HG03469 (cell line): Measurements from ENCODE around the gene DIO3.
"Not testable (repeated sequence)": the region's sequence is repeated elsewhere in the genome, so short reads cannot be mapped to it uniquely, and the experiment has no call there.

Experiments used
- ATAC-seq: cut with Tn5 transposase; IDR thresholded peaks from one replicate; pipeline ENCODE4 v1.9.1; 2021; ENCODE audit warnings: mild to moderate bottlenecking, moderate library complexity, moderate number of reproducible peaks; ENCODE audit not compliant: unreplicated experiment

DIO3 gene

DNA sequence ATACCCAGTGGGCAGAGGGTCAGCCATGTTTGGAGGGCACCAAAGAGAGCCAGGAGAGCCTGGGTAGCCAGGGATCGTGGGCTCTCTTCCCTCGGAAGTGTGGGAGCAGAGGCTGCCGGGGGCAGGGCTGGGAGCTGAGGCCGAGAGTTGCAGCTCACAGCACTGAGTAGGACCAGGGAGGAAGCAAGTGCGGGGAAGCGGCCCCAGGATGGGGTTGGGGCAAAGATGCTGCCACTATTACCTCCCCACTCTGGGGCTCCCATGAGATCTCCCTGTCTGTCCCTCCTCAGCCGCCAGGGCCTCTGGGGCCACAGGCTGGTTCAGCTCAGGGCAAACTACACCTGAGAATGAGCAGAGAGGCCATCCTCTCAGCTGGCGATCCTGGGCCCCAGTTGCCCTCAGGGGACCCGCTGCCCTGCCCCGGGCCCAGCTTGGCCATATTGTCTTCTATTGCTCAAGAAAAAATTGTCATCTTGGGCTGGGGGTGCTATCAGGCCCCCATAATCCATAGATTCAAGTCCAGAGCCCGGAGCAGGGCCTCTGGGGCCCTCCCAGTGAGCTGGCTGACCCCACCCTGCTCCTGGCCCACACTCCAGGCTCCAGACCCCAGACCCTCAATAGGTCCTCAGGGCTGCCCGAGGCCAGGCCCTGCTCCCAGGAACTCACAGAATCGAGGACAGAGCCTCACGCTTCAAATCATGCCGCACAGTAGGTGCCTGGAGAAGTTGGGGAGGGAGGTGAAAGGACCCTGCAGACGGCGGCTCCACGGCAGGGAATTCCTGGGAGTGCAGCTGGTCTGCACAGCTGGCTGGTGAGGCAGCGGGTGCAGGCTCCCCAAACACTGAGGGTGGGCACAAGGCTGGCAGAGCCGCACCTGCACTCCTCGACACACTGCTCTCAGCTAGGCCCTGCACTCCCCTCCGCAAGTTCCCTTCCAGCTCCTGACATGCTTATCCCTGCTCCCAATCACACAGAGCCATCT lies 20.5 kb upstream of the DIO3 start:
- ATAC-seq: no peak

DNA sequence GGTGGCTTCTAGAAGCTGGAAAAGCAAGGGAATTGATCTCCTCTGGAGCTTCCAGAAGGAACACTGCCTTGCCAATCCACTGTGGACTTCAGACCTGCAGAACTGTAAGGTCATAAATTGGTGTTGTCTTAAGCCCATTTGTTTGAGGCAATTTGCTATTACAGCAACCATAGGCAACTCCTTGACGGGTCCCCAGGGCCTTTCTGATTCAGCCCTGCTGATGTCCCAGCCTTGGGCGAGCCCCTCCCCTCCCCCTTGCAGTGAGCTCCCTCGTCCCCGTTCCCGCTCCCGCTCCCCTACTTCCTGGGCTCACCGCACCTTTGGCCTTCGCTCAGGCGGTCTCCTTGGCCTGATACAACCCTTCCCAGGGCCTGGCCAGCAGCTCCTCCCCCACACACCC lies 18.9 kb upstream of the DIO3 start:
- ATAC-seq: no peak

DNA sequence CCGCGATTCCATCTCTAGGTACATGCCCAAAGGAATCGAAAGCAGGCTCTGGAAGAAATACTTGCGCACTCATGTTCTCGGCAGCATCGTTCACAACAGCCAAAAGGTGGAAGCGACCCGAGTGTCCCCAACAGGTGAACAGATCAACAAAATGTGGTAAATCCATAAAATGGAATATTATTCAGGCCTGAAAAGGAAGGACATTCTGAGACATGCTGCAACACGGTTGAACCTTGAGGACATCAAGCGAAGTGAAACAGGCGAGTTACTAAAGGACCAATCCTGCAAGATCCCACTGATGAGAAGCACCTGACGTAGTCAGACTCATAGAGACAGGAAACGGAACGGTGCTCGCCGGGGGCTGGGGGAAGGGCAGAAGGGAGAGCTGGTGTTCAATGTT lies 17.5 kb upstream of the DIO3 start:
- no peak for ATAC-seq

DNA sequence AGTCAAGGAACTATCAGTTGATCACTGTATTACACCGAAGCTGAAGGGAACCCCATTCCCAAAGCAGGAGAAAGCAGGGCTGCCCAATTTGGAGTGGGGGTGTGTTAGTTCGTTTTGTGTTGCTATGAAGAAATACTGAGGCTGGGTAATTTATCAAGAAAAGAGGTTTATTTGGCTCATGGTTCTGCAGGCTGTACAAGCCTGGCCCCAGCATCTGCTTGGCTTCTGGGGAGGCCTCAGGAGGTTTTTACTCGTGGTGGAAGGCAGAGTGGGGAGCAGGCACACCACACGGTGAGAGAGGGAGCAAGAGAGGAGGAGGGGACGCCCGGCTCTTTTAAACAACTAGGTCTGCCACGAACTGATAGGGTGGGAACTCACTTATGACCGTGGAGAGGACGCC lies 16.7 kb upstream of the DIO3 start:
- no peak for ATAC-seq

DNA sequence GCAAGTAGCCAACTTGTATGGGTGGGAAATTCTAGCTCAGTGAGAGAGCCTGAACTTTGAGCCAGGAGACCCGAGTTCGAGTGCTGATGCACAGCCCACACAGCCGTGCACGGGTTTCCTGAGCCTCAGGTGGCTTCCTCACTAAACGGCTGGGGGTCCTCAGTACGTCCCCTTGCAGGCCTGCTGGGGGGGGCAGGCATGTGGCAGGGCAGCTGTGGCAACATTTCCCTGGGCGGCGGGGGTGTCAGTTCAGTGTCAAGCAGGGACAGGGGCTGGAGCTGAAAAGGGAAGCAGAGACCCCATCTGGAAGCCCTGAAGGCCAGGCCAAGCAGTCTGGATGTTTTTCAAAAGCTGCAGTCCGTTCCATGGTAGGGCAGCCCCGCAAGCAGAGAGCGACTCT lies 14.6 kb upstream of the DIO3 start:
- no peak for ATAC-seq

DNA sequence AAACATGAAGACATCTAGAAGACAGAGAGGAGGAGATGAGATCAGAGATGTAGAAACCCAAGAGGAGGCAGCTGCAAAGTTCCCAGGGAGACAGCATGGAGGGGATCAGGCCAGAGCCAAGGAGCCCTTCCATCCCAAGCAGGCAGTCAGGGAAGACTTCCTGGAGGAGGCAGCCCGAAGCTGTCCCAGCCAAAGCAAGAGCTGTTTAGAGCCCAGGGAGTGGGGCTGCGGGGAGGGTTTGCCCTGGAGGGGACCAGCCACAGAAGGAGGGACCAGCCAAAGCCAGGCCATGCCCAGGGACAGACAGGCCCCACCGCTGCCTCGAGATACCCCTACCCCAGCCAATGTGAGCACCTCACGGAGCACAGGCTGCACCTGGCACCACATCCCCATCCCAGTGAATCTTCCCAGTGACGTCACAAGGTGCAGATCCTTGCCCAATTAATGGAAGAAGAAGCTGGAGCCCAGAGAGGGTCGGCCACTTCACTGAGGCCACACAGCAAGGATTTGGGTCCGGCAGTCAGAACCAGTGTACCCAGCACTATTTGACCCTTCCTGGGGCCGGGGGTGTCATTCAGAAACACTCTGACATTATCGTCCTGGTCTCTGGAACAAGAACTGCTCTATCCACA lies 14.1 kb upstream of the DIO3 start:
- no peak for ATAC-seq

DNA sequence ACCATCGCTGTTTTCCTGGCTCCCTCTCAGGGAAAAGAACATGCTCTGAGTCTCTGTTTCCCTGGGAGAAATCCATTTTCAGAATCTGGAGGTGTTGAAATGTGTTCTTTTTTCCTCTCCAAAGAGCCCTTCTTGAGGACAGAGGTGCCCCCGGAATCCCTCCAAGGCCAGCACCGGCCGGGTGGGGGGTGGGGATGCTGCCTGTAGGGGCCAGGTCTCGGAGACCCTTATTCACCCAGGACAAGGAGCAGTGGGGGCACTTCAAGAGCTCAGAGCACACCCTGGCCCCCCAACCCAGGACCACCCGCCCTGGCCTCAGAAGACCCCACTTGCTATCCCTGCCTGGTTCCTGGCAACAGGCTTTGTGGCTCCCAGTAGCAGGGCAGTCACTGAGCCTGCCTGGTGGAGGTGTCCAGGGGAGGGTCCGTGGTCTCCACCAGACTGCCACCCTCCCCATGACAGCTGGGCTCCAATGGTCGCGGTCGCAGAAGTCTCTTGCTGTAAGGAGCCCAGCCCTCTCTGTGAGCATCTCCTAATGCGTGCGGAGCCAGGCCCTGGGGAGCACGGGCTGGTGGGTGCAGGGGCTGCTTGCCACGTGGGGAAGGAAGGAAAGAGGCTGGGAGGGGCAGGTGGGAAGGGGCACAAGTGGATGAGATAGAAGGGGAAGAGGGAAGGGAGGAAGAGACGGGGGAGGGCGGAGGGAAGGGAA lies 13.2 kb upstream of the DIO3 start:
- ATAC-seq: no peak

DNA sequence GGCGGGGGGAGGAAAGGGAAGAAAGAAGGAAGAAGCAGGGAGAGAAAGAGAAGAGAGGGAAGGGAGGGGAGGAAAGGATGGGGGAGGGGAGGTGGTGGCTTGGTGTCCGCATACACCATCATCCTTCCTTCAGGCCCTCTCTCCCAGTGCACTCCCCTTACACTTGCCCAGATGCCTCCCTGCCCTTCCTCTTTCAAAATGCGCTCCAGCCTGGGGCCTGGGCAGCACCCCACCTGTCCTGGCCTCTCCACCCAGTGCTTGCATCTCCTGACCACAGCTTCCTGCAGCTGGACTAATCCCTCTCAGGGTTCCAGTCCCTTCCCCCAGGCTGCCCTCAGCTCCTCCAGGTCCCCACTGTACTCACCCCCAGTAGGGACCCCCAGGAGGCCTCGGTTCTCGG lies 12.6 kb upstream of the DIO3 start:
- no peak for ATAC-seq

DNA sequence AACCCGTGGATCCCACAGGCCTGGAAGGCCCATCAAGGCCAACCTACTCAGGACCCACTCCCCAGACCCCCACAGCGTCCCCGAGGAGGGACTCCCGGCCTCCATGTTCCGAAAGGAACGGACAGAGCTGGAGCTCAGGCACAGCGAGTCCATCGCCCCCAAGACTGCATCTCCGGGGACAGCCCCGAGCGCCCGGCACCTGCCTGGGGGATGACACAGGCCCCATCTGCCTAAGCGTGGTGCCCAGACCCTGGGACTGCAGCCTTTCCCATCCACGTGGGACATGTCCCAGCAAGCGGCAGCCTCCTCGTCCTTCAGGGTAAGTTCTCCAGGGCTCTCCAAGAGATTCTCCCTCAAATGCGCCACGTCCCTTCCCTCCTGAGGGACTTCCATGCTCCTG lies 12.1 kb upstream of the DIO3 start:
- no peak for ATAC-seq

DNA sequence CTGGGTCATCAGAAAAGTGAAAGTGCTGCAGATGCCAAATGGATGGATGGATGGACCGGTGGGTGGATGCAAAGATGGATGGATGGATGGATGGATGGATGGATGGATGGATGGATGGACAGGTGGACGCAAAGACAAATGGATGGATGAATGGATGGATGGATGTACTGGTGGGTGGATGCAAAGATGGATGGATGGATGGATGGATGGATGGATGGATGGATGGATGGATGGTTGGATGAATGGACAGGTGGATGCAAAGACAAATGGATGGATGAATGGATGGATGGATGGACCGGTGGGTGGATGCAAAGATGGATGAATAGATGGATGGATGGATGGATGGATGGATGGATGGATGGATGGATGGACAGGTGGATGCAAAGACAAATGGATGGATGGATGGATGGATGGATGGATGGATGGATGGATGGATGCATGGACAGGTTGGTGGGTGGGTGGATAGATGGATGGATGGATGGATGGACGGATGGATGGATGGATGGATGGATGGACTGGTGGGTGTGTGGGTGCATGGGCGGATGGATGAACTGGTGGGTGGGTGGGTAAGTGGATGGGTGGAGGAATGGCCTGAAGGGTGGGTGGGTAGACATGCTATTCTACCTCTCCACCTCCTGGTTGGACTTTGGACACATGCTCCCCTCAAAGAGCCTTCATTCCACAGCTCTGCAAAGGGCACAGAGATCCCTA lies 10.9 kb upstream of the DIO3 start:
- not testable (repeated sequence) for ATAC-seq

DNA sequence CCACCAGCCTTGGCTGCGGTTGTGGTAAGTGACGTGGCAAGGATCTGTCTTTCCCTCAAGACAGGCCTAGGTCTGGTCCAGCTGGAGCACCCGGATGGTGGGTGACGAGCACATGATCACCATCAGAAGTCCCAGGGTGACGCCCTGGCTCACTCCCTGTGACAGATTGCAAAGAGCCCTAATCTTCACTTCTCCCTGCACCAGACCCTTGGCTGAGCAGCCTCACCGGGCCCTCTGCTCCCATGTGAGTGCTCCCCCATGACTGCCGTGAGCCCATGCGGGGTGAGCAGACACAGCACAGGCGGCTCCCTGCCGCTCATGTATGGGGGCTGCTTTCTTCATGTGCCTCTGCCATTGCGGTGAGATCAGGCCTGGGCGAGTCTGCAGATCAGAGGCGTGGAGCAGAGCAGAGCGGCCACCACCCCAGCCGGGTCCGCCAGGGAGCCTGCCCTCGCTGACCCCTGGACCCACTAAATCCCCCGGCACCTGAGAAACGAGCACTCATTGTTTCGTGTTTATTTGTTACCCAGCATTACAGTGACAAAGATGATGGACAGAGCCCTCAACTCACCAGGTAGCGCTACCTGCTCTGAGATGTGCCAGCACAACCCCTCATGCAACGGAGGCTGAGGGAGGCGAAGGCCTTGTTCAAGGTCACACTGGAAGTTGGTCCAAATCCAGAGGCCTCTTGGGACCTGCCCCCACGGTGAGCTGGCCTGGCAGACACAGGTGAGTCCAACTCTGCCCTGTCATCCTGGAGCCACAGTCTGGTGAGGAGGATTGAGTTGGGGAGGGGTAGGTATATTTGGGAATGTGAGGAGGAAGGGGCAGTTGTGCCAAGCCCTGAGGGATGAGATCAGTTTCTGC lies 9.3 kb upstream of the DIO3 start:
- no peak for ATAC-seq

DNA sequence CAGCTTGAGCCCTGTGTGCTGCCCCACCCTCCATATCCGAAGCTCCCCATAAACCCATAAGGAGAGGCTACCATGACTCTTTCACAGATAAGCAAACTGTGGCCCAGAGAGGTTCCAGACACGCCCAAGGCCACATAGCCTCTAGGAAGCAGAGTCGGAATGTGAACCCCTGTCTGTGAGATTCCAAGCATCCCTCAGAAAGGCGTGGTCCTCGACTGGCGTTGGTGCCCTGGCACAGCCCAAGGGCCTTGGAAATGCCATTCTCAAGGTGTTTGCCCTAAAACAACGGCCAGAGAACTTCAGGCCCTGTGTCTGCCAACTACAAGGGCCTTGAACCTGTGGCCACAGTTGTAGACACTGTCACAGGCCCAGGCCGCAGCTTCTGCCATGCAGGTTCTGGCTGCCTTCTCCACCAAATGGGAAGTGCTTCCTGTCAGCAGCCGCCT lies 8.5 kb upstream of the DIO3 start:
- no peak for ATAC-seq

DNA sequence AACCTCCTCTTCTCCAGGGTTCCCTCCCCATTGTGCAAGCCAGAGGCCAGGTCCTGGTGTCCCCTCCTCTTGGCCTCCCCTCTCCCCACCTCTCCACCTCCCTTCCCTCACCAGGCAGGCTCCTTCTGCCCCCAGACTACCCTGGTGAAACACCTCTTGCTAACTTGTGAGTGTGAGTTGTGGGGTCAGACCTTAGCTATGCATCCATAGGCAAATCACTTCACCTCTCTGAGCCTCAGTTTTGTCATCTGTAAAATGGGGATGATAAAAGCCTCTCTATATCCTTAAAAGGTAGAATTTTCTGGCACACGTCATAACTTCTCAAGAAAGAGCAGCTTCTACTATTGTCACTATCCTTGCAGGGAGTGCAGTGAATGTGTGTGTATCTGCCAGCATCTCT lies 7.9 kb upstream of the DIO3 start:
- ATAC-seq: no peak

DNA sequence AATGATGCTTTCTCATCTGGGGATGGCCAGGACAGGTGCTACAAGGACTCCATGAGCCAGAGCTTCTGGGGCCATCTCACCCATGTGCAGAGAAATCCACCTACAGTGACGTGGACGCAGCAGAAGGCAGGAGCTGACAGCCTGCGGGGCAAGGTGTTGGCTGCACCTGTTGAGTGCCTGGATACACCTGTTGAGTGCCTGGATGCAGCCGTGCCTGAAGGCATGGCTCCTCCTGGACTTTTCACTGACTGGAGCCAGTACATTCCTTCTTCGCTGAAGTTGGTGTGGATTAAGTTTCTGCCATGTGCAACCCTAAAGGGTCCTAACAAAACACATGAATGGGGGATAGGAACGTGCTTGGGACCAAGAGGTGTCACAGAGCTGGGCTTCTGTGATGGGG lies 7.4 kb upstream of the DIO3 start:
- ATAC-seq: no peak

DNA sequence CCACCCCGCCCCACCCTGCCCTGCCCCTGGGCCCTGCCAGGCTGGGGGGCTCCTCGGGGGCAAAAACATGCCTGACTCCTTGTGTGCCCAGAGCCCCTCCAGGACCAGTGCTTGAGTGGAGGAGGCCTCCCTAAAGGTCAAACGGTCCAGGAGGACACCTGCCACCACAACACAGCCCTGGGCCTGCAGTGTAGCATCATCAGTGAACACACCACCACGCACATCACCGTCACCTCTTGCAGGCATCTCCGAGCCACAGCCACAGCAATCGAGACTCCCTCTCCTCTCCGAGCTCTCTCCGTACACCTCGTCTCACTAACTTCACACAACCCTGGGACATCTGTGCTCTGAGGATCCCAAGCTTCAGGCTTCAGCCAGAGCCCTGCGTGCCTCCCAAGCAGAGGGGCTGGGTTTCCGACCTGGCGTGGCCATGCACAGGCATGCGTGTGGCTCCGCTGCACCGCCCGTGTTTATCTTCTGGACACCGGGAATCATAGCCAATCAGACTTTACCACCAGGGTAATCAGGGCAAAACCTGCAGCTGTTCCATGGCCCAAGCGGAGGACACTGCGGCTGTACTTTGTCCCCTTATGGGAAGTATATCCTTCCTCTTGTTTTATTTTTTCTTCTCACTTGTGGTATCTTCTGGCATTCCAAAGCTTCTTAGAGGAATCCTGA lies 6.2 kb upstream of the DIO3 start:
- ATAC-seq: no peak

DNA sequence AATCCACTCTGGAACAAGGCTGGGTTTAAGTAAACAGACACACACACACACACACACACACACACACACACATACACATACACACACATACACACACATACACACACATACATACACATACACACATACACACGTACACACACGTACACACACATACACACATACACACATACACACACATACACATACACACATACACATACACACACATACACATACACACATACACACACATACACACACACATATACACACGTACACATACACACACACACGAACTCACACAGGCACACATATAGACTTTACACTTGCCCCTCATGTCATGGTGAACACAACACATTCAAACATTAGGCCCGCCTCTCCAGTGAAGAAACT lies 5.6 kb upstream of the DIO3 start:
- ATAC-seq: not testable (repeated sequence)

DNA sequence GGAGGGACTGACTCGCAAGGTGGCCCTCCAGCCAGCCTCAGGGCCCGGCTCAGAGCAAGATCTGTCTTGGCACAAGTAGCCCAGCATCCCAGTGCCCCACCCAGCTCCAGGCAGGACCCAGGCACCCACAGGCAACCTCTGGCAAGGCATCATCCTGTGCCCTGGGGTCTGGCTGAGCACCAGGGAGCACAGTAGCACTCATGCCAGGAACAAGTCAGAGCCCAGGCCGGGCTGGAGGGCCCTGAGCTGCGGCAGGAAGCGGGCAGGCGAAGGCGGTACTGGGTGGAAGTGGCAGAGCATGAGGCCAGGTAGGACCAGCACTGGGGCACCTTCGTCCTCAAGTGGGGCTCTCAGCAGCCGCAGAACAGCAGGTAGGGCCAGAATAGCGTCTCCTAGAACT lies 5.2 kb upstream of the DIO3 start:
- ATAC-seq: no peak

DNA sequence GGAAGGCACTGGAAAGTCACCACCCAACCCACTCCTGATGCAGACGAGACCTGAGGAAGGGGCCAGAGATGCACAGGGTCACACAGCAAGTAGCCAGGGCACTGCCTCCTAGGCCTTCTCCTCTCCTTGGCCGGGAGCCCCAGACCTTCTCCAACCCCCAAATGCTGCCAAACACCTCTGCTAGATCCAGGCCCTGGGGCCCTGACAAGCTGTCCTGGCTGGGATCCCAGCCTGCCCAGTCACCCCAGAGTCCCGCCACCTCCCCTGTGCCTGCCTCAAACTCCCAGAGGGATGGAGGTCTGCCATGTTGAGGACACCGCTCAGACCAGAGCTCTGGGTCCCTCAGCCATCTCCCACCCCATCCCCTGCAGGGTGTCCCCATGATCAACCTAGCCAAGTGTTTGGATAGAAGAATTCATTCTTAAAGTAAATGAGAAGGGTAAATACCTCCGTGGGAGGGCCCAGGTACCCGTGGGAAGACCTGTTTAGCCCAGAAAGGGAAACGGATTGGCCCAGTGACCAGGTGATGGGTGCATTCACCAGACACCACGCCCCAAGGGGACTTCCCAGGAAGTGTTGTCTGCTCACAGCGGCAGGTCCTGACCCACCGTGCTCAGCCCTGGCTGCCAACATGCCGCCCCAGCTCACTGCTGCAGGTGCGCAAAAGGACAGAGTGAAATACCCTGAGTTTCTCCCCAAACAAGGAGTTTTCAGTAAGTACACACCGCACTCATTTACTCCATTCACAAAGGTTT lies 4.6 kb upstream of the DIO3 start:
- no peak for ATAC-seq

DNA sequence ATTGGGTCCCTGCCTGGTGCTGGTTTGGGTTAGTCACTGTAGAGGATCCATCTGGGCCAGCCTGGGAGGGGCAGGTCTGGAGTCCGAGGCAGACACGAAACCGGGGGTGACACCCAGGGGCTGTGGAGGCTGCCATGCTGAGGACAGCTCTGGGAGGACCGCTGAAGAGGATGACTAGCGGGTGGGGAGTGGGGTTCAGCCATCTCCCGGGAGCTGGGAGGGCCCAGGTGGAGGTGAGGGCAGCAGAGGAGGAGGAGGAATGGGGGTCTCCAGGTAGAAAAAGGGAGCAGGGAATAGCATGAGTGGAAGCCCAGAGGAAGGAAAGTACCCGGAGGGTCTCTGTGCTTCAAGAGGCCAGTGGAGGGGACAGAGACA lies 4.0 kb upstream of the DIO3 start:
- no peak for ATAC-seq
